Measurements from ENCODE around the gene SNX30.
A peak's percentile ranks its signal among the peaks of the same experiment; 100 is the strongest.

The SNX30 gene

DNA sequence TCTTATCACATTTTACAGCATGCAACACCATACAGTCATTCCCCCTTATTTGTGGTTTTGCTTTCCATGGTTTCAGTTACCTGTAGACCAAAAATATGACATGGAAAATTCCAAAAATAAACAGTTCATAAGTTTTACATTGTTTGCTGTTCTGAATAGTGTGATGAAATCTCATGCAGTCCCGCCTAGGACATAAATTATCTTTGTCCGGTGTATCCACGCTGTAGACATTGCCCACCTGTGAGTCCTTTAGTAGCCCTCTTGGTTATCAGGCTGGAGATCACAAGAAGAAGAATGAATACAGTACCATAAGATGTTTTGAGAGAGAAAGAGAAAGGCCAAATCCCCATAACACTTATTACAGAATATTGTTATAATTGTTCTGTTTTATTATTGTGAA, 72.1 kb downstream of the SNX30 start:
- no peak for DNase-seq (ENCODE audit: low spot score)

DNA sequence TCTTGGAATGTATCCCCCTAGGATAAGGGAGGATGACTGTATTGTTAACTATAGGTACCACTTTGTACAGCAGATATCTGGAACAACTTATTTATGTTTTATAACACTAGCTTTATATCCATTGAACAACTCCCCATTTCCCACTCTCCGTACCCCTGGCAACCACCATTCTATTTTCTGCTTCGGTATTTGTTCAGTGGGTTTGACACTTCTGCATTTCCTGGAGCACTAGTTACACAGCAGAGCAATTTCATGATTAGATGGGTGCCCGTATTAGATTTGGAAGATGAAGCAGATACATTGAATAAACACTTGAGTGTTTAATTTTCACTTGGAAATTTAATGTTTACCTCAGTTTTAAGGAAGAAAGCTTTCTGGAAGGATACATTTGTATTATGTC, 72.7 kb downstream of the SNX30 start:
- DNase-seq (ENCODE audit: low spot score): no peak

DNA sequence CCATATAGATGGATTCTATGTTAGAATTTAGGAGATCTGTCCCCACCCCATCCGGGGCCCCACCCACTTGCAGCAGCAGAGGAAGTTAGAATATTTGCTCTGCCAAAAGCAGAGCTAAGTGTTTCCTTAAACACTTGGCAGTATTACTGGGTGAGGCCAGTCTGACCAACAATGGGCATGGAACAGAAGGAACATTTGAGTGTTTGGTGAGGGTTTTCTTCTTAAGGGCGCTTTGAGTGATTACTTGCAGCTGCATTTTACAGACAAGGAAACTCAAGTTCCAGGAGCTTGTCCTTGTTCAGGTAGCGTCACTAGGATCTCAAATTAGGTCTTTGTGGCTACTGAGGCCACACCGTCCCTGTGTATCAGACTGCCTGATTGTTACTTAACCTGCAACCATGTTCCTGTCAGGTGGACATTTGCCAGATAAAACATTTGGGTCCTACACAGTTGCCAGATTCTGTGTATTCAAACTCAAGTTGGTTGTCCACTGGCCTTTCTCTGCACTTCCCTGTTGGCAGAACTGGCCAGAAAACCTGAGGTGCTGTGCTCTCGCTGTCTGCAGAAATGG, 80.8 kb downstream of the SNX30 start:
- DNase-seq (ENCODE audit: low spot score): no peak

DNA sequence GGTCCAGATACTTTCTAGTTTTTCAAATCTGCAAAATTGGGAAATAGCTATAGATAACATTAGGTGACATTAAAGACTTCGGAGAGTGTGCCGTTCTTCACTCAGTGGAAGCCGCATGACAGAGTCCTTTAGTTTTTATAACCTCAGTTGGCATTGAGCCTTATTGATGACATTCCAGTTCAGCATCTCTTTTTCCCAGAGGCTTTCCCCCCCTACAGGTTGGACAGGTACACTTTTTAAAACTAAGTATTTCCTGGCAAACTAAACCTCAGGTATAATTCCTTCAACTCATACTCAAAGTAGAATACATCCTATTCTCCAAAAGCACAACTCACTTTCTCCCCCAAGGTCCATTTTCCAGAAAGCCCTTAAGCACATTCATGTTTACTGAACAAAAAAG, 81.4 kb downstream of the SNX30 start:
- no peak for DNase-seq (ENCODE audit: low spot score)

DNA sequence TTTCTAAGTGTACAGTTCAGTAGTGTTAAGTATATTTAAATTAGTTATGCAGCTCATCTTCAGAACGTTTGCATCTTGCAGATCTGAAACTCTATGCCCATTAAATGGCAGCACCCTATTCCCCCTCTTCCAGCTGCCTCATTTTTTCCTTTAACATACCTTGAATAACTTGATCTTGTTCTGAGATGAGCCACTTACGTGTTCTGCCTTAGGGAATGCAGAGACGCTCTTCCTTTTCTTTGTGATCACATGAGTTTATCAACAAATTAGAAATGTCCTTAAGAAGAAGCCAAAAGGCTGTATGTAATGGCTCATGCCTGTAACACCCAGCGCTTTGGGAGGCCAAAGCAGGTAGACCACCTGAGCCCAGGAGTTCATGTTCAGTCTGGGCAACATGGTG, 82.5 kb downstream of the SNX30 start:
- DNase-seq (ENCODE audit: low spot score): no peak

DNA sequence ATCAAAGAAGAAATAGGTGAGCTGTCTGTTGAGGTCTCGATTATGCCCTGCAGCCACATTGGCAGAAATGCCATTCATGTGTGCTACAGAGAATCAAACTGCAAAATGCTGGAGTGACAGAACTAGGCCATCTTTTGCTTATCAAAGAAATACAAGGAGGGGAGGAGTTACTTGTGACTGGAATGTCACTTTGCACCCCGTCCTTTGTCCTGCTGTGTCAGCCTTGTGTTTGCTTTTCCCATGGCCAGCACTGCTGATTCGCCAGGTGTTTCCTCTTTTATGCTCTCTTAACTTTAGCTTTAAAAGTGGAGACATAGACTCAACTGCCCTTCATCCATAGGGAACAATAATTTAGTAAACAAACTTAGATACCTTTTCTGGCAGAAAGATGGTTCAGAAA, 85.8 kb downstream of the SNX30 start:
- DNase-seq (ENCODE audit: low spot score): no peak

DNA sequence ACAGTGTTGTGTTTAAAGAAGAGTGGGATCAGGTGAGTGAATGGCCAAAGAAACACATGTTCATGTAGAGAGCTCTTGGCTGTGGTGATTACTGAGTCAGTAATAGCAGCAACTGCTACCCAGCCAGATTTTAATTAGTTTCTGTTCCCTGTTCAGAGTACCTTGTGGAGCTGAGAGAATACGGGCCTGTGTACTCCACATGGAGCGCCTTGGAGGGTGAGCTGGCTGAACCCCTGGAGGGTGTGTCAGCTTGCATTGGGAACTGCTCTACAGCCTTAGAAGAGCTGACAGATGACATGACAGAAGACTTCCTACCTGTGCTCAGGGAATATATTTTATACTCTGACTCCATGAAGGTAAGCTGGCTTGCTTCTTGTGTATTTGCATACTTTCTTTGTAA, 87.8 kb downstream of the SNX30 start:
- no peak for DNase-seq (ENCODE audit: low spot score)

DNA sequence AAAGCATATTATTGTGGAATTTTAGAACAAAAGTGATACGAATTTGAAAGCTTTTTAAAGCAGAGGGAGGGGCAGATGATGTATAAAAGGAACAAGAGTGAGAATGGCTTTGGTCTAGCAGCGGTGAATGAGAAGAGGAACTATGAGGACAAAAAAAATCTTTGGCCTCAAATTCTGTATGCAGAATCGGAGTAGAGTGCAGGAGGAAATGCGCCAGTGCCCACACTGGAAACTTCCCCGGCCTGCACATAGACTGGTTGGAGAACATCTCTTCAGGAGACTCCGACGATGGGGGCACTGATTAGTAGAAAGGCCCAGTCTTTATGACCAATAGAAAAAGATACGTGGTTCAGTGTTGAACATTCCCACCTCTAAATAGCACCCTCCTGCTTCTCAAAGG, 88.8 kb downstream of the SNX30 start:
- DNase-seq (ENCODE audit: low spot score): no peak

DNA sequence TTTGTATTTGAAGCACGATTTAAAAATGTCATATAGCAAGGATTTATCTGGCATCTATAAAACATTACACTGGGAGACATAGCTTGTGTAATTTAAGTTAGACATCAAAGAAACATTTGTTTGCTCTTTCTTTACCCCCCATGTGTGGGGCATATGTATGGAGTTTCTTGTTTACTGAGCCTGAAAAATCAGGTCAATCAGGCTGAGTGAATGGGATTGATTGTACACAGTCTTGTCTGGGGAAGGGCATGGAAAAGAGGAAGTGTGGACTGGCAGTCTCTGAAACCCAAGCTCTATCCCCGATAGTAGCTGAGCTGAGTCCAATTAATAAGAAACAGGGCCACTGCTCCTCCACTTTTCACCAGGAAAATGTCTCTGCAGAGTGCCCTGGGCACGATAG, 90.7 kb downstream of the SNX30 start:
- DNase-seq (ENCODE audit: low spot score): no peak

DNA sequence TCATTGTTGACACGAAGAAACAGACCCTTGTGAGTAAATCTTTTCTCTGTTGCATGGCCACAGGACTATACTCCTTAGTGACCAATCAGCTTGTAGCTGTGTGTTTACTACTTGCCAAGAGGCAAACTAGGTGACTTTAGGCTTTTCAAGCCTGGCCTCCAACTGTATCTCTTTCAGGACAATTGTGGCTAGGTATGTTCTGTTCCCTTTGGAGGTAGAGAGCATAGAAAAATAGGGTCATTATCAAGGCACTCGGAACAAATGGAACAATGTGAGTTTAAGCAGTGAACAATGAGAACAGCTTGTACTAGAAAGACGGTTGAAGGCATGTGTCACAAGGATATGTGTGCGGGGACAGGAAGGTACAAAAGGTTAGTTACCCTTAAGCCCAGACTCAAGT, 92.0 kb downstream of the SNX30 start:
- no peak for DNase-seq (ENCODE audit: low spot score)

DNA sequence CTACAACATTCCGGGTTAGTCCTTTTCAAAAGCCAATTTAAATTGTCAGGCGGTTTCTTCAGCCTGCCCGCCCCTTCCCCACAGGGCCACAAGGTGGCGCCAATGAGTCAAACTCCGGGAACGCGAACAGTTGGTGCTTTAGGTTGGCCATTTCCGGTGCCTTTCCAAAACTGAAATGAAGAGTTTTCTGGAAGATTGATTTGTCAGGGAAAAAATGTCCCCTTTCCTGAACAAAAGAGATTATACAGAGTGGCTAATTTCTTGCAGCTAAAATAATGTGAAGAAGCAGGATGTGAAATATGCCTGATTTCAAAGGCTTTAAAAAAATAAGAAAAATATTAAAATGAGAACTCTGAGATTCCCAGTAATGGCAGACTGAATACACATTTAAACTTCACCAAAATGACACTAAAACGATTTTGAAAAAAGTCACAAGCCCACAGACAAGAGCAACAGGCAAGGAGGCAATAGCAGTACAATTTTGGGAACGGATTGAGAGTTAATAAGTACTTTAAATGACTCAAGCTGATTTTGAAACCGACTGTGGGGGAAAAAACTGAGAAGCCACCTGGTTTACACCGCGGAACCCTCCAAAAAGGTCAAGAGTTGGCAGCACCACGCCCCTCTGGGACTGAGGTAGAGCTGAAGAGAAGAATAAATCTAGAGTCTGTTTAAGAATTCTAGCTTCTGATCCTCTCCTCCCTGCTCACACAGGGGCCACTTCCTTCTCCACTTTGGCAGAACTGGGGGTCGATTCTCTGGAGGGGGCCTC, 94.4 kb downstream of the SNX30 start:
- peak; percentile 80 for DNase-seq (ENCODE audit: low spot score)

DNA sequence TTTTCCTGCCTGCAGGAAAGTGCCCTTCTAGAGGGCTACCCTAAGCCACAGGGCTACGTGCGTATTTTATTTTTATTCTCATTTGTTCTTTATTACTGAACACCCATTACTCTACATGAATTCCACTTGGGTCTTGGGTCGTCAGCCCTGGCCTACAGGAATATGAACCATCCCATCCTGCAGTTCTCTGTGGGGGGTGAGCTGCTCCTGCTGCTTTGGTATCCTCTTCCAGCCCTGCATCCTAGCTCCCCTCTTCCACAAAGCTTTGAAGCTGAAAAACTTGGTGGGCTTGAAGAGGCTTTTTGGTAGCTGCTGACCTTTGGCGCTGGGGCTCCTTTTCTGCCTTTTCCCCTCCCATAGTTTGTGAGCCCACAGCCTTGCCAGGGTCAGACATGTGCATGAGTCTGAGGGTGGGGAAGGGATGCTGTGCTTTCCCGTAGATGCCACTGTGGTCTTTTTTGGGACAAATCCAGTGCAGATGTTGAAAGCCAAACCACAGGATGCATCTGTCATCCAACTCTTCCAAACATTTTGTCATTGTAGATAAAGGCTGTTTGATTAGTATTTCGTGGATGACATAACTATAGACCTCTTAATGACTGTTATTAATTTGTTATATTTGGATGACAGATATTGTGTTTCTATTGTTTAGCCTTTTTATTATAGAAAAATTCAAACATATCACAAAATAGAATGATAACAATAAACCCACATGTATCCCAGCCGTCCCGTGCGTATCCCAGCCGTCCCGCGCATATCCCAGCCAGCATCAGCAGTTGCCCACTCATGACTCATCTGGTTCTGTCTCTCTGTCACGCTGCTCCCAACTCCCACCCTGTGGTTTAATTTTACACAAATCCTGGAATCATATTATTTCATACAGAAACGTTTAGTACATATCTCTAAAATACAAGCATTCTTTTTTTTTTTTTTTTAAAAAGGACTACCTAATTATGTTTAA, 96.2 kb downstream of the SNX30 start:
- DNase-seq (ENCODE audit: low spot score): no peak

DNA sequence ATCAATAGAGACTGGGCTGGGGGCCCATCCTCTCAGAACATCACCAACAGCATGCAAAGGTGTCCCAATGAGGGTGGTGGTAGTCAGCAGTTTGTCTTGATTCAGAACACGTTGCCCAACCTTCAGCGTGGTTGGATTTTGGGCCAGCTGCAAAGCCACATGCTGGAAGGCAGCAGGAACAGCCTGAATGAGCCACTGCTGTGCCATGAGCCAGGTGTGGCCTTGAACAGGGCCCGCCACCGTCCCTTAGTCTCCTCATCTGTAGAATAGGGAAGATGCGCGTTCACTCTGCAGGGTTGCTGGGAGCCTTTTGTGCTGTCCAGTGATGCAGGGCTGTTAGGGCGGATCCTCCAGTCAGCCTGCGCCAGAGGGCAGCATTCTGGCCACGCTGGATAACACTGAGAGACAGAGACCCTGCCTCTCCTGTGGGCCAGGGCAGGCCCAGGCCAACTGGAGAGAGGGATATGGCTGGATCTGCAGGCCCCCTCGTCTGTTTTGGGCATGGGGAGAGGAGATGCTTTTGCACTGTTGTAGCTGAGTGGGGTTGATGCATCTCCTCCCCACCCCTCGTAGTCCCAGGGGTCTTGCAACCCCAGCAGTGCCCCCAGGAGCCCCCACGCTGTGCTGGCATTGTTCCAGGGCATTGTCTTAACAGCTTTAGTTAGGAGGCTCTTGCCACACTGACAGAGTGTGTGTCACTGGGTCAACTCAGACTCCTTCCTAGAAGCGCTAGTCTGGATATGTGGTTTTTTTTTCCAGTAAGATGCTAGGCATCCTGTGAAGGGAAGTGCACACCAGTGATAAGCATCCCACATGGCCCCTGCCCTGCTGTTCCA, 98.0 kb downstream of the SNX30 start:
- peak; percentile 59 for DNase-seq (ENCODE audit: low spot score)

DNA sequence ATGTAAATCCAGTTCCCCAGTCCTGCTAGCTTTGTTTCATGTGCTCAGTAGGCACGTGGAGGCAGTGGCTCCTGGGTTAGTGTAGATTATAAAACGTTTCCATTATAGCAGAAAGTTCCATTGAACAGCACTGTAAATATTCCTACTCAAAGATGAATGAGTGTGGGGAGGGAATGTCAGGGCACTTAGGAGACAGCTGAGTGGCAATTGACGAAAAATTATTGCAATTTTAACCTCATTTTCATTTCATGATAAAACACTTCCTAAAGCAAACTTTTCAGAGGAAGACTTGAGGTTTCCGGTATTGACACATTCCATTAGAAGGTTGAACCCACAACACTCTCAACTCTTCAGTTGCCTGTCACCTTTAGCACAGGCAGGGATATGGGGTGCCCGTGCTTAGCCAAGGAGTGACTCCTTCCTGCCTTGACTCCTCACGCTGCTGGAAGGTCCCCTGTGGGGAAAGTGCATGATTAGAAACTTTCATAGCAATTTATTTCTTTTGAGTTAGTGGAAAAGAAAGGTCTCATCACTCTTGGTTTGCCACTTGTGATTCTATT, 98.9 kb downstream of the SNX30 start:
- DNase-seq (ENCODE audit: low spot score): no peak

DNA sequence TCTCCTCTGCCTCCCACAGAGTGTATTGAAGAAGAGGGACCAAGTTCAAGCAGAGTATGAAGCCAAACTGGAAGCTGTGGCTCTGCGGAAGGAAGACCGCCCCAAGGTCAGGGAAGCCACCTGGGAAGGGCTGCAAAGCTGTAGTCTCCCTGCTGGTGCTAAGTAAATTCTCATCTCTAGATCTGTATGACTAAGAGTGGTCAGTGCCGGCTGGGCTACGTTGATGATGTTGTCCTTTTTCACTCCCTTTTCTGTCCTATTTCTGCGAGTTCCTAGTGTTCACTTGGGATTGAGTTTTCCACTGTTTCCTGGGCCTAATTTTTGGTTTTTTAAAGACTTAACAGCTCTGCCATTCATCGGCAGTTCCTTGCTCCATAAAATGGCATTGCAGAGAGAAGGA, 100.3 kb downstream of the SNX30 start:
- no peak for DNase-seq (ENCODE audit: low spot score)

DNA sequence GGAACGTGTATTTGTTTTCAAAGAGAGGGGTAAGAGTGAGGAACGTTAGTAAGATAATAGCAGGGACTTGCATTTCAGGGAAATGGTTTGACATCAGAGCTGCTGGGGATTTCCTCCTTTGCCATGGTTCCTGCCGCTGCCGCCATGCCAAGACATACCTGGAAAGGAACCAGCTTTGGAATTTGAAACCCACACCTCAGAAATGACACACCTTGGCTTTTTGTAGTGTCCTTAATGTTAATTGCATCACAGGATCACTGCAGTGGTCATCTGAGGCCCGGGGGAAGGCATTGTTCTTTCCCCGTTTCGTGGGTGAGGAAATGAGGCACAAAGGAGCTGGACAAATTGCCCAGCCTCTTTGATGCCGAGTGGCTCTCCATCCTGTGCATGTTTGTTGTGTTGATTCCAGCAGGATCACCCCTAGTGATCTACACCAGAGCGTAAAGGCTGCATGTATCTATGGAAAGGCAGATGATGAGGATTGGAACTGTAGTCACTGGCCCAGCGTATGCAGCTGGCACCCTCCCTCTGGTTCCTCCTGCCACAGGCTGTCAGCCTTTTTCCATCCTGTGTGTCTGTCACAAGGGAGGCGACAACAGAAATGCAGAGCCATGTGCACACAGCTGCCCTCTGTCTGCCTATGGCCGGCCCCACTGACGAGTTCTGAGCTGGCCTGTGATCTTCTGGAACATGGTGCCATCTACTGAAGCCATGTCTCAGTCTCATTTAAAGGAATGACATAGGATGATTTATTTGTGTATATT, 102.4 kb downstream of the SNX30 start:
- no peak for DNase-seq (ENCODE audit: low spot score)

DNA sequence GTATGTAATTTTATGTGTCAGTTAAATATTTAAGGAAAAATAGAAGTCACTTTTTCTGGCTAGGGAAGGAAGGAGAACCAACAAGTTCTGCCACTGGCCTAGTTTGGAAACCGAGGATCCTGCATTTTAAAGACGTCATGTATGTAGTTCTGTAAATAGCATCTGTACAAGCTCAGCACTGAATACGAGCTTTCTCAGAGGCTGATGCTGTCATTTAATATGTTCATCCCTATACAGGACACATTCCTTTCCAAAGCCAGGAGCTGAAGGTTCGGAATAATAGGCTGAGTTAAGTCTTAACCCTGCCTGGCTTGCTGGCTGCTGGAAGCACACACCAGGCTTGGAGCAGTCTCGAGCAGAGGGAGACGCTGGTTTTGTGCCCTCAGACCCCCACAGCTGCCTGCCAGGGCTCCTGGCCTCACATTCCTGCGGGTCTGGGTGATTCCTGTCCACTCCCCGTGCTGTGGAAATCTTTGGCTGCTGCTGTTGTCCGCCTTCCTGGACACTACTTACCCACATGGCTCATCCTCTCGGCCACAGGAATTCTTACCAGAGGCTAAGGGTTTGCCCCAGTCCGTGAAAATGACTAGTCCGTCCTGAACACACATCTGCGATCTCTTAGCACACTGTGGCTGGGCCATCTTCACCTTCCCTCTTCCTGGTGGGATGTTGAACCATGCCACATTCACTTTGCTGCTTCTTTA, 103.5 kb downstream of the SNX30 start:
- no peak for DNase-seq (ENCODE audit: low spot score)

DNA sequence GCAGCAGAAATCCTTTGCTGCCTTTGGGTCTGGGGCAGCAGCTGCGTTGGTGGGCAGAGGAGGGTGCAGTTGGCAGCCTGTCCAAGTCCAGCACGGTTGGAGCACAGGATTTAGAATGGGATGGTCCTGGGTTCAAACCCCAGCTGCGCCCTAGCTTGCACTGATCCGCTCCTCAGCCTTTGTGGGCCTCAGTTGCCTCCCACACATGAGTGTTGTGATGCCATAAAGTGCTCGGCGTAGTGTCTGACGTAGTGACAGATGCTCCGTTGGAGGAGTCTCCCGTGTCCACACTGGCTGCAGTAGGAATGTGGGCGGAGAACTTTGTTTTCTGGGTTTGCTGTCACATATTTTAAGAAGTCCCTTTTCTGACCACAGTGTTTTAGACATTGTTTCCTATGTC, 104.1 kb downstream of the SNX30 start:
- no peak for DNase-seq (ENCODE audit: low spot score)

DNA sequence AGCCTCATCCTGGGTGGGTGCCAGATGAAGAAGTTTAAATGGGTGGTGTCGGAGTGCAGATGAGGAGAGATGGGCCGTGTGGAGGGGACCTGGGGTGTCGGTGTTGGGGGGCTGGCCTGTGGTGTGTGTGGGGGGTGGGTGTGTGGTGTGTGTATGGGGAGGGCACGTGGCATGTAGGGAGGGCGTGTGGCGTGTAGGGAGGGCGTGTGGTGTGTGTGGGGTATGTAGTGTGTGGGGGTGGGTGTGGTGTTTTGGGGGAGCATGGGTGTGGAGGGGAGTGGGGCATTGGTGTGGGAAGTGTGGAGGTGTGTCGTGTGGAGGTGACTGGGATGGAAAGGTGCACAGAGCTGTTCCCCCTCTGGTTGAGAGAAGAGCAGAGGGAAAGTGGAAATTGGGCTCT, 105.6 kb downstream of the SNX30 start:
- no peak for DNase-seq (ENCODE audit: low spot score)

DNA sequence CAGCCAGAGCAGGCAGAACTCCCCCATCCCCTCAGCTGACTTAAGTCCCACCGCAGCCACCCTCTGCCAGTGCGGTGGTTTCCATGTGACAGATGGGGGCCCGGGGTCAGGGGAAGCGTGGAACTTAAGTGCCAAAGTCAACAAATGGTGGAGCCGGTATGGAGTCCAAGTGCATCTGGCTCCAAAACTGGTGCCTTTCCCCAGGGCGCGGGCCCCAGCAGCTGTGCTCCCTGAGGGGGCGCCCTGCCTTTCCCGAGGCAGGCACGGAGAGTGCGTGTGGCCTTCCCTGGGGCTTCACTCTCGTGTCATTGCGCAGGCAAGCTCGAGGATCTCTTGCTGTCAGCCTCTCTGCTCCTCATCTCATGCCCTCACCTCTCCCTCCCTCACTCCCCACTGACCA, 106.3 kb downstream of the SNX30 start:
- no peak for DNase-seq (ENCODE audit: low spot score)

Measured in ecto neural progenitor cell (in vitro differentiated cells).